Transverse colon (tissue), 3 donors: ENCODE results near the gene ECI1.

ENCODE experiments used
- CTCF ChIP-seq, 5 experiments: fragments of 200-600 bp in 3 of 5; fragments of 450-650 bp in 2 of 5; sonication (generic) in 3 of 5; IDR thresholded peaks; 1 replicate in 2 of 5; 2 replicates in 3 of 5; pipeline ENCODE4 v1.5.1; 2016 to 2017; ENCODE audit warnings: antibody characterized with exemption in 5 of 5, inconsistent platforms in 3 of 5, mild to moderate bottlenecking in 2 of 5, moderate library complexity in 1 of 5
- EP300 ChIP-seq: sonication (generic); formaldehyde crosslinking; IDR thresholded peaks from one replicate; pipeline ENCODE4 v1.6.1; 2017; ENCODE audit warnings: antibody characterized with exemption, low read depth
- POLR2A ChIP-seq: fragments of 450-650 bp; IDR thresholded peaks from one replicate; pipeline ENCODE4 v1.6.1; 2016; ENCODE audit warnings: antibody characterized with exemption, mild to moderate bottlenecking, moderate library complexity

DNA sequence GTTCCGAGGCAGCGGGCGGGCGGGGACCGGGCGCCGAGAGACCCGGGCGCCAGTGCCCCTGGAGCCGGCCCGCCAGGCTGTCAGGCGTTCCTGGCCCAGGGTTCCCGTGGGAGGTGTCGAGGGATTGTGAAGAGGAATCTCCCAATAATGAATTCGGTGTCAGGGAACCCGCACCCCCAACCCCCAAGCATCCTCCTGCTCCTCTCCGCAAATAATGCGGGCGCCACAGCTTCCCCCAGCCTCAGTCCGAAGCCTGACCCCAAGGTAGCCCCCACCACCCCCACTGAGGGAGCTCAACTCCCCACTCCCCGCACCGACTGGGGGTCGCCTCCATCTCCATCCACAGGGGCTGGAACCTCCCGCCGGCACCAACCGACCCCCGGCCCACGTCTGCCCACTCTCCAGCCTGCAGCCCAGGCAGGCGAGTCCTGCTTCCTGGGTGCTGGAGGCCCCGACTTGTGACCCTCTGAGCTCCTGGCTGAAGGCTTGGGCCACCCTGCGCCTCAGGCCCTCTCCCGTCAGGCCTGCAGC lies 54.3 kb downstream of the ECI1 start:
- TF ChIP-seq CTCF (IDR thresholded peaks at IDR 0.05) (no peak), EP300 (no peak), POLR2A (no peak)
